Stimulated activated naive CD8-positive, alpha-beta T cell treated with anti-CD3 and anti-CD28 coated beads, Interleukin-15, amount 100 ng/mL, for 72 hours (primary cell): Measurements from ENCODE around the gene TRIM61.
A peak's percentile ranks its signal among the peaks of the same experiment; 100 is the strongest.
"Not testable (repeated sequence)": the region's sequence is repeated elsewhere in the genome, so short reads cannot be mapped to it uniquely, and the experiment has no call there.

Experiments
- ATAC-seq: fragments of 150-1000 bp; cut with Tn5 transposase; 2 replicates; pipeline ENCODE4 v1.10.0; 2021; ENCODE audit warnings: mild to moderate bottlenecking, moderate library complexity
- DNase-seq, 2 donors: peaks; one replicate each; pipeline ENCODE4 v3.0.0; 2021 to 2022
- H3K27ac Mint-ChIP-seq, 2 donors: one replicate each; pipeline ENCODE4 v1.8.0; 2022; ENCODE audit warnings: mild to moderate bottlenecking in 2 of 2, mixed read lengths in 2 of 2, moderate library complexity in 2 of 2
- H3K27me3 Mint-ChIP-seq: one replicate; pipeline ENCODE4 v1.8.0; 2022; ENCODE audit warnings: mixed read lengths
- H3K4me1 Mint-ChIP-seq: one replicate; pipeline ENCODE4 v1.8.0; 2022; ENCODE audit warnings: mild to moderate bottlenecking, mixed read lengths
- H3K4me3 Mint-ChIP-seq, 2 donors: one replicate each; pipeline ENCODE4 v1.8.0; 2022; ENCODE audit warnings: mild to moderate bottlenecking in 2 of 2, mixed read lengths in 2 of 2, moderate library complexity in 1 of 2
- H3K9me3 Mint-ChIP-seq, 2 donors: one replicate each; pipeline ENCODE4 v1.8.0; 2022; ENCODE audit warnings: mixed read lengths in 2 of 2

TRIM61 gene

GRCh38 chr4:164943192-164943591, 34.3 kb downstream of the TRIM61 start:
- Mint-ChIP-seq H3K27ac (no peak overlapping the region), H3K27me3 (peaks cover 27% of the 10 kb centered on the region), H3K4me1 (no peaks in the 10 kb centered on the region), H3K4me3 (no peak overlapping the region), H3K9me3 (no peaks in the 10 kb centered on the region)
- ATAC-seq (no peak), DNase-seq (no peak)

GRCh38 chr4:164937576-164938270, 39.7 kb downstream of the TRIM61 start:
- ATAC-seq, result peak; percentile 37
- Mint-ChIP-seq H3K27ac (no peak overlapping the region), H3K27me3 (peaks cover 44% of the 10 kb centered on the region), H3K4me1 (no peaks in the 10 kb centered on the region), H3K4me3 (no peak overlapping the region), H3K9me3 (no peaks in the 10 kb centered on the region)
- no peak for DNase-seq

- H3K9me3 Mint-ChIP-seq, H3K4me1 Mint-ChIP-seq, ATAC-seq: not testable (repeated sequence)
Observed at GRCh38 chr4:164935865-164936606, 41.4 kb downstream of the TRIM61 start.

GRCh38 chr4:164935363-164935762, 42.1 kb downstream of the TRIM61 start:
- Mint-ChIP-seq H3K4me1 (no peaks in the 10 kb centered on the region), H3K27me3 (peaks cover 36% of the 10 kb centered on the region), H3K4me3 (no peak overlapping the region), H3K9me3 (no peaks in the 10 kb centered on the region), H3K27ac (no peak overlapping the region)
- no peak for DNase-seq
- ATAC-seq, result no peak

More at GRCh38 chr4:164935865-164936606, 41.4 kb downstream of the TRIM61 start:
- not testable (repeated sequence) for H3K4me3 Mint-ChIP-seq, DNase-seq, H3K27ac Mint-ChIP-seq
- H3K27me3 Mint-ChIP-seq, result peaks cover 36% of the 10 kb centered on the region

GRCh38 chr4:164933244-164933643, 44.2 kb downstream of the TRIM61 start:
- Mint-ChIP-seq H3K27ac (no peak overlapping the region), H3K4me3 (no peak overlapping the region), H3K9me3 (no peaks in the 10 kb centered on the region), H3K4me1 (no peaks in the 10 kb centered on the region), H3K27me3 (peaks cover 22% of the 10 kb centered on the region)
- DNase-seq (no peak), ATAC-seq (no peak)

GRCh38 chr4:164931551-164932324, 45.7 kb downstream of the TRIM61 start:
- Mint-ChIP-seq H3K4me1 (no peaks in the 10 kb centered on the region), H3K9me3 (no peaks in the 10 kb centered on the region), H3K4me3 (no peak overlapping the region), H3K27ac (no peak overlapping the region), H3K27me3 (peaks cover 6% of the 10 kb centered on the region)
- DNase-seq (no peak), ATAC-seq (no peak)

- Mint-ChIP-seq H3K4me1 (no peaks in the 10 kb centered on the region), H3K4me3 (no peak overlapping the region), H3K9me3 (no peaks in the 10 kb centered on the region), H3K27ac (no peak overlapping the region), H3K27me3 (no peaks in the 10 kb centered on the region)
- DNase-seq (no peak), ATAC-seq (no peak)
Observed at GRCh38 chr4:164930647-164931046, 46.8 kb downstream of the TRIM61 start.

- H3K9me3 Mint-ChIP-seq, H3K4me3 Mint-ChIP-seq, H3K27ac Mint-ChIP-seq, ATAC-seq, H3K27me3 Mint-ChIP-seq, H3K4me1 Mint-ChIP-seq, DNase-seq: not testable (repeated sequence)
Observed at GRCh38 chr4:164927101-164927500, 50.4 kb downstream of the TRIM61 start.

- H3K27me3 Mint-ChIP-seq, result no peaks in the 10 kb centered on the region
- ATAC-seq, result no peak
- H3K4me3 Mint-ChIP-seq, result no peak overlapping the region
- H3K4me1 Mint-ChIP-seq, result no peaks in the 10 kb centered on the region
- H3K27ac Mint-ChIP-seq, result no peak overlapping the region
- no peak for DNase-seq
- no peaks in the 10 kb centered on the region for H3K9me3 Mint-ChIP-seq
Observed at GRCh38 chr4:164926301-164926700, 51.2 kb downstream of the TRIM61 start.

GRCh38 chr4:164924670-164925238, 52.7 kb downstream of the TRIM61 start:
- Mint-ChIP-seq H3K9me3 (no peaks in the 10 kb centered on the region), H3K4me3 (no peak overlapping the region), H3K27me3 (no peaks in the 10 kb centered on the region), H3K27ac (no peak overlapping the region), H3K4me1 (no peaks in the 10 kb centered on the region)
- no peak for DNase-seq
- ATAC-seq, result no peak

GRCh38 chr4:164918956-164919355, 58.5 kb downstream of the TRIM61 start:
- H3K9me3 Mint-ChIP-seq, result no peaks in the 10 kb centered on the region
- H3K4me1 Mint-ChIP-seq, result no peaks in the 10 kb centered on the region
- DNase-seq (no peak), ATAC-seq (no peak)
- H3K27me3 Mint-ChIP-seq, result no peaks in the 10 kb centered on the region
- H3K4me3 Mint-ChIP-seq, result no peak overlapping the region
- no peak overlapping the region for H3K27ac Mint-ChIP-seq
